Fibroblast of mammary gland (primary cell): ENCODE data around the gene KCNH6.

Experiments
- DNase-seq: peaks from one replicate; pipeline ENCODE4 v3.0.0-alpha.2; 2010; ENCODE audit warnings: low read depth
- H3K4me3 ChIP-seq: 2 replicates; pipeline ENCODE4 v1.5.1; 2011; ENCODE audit warnings: low read depth, mild to moderate bottlenecking, low read length, moderate library complexity; ENCODE audit not compliant: control insufficient read depth
- CTCF ChIP-seq: conservative IDR thresholded peaks from 2 replicates; pipeline ENCODE4 v1.5.1; 2011; ENCODE audit warnings: low read depth, low read length, inconsistent platforms; ENCODE audit not compliant: control insufficient read depth, insufficient read depth

Gene KCNH6

GRCh38 chr17:63538693-63539595 lies 15.8 kb downstream of the KCNH6 start:
- TF ChIP-seq CTCF = no peak
- no peak for DNase-seq
- no peak overlapping the region for H3K4me3 ChIP-seq

GRCh38 chr17:63540590-63540989 lies 17.4 kb downstream of the KCNH6 start:
- no peak overlapping the region for H3K4me3 ChIP-seq
- no peak for TF ChIP-seq CTCF
- DNase-seq = no peak

GRCh38 chr17:63542218-63542545 lies 19.0 kb downstream of the KCNH6 start:
- no peak overlapping the region for H3K4me3 ChIP-seq
- no peak for DNase-seq
- TF ChIP-seq CTCF = no peak

- no peak for TF ChIP-seq CTCF
- DNase-seq = no peak
- H3K4me3 ChIP-seq = no peak overlapping the region
These were observed 20.0 kb downstream of the KCNH6 start for GRCh38 chr17:63542942-63543821.

- no peak for DNase-seq
- H3K4me3 ChIP-seq = no peak overlapping the region
- TF ChIP-seq CTCF = no peak
These were observed 20.8 kb downstream of the KCNH6 start for GRCh38 chr17:63543822-63544420.

- no peak for DNase-seq
These were observed 21.5 kb downstream of the KCNH6 start for GRCh38 chr17:63544467-63545301.

More at GRCh38 chr17:63544467-63545301, 21.5 kb downstream of the KCNH6 start:
- no peak for TF ChIP-seq CTCF
- no peak overlapping the region for H3K4me3 ChIP-seq
